ENCODE measurements around the gene GMPS. TPM values are rescaled to one million over a fixed set of nuclear protein-coding genes. Genes with fewer than 3 reads are reported as not detected.
A peak's percentile ranks its signal among the peaks of the same experiment; 100 is the strongest.
"Not testable (repeated sequence)": the region's sequence is repeated elsewhere in the genome, so short reads cannot be mapped to it uniquely, and the experiment has no call there.

GMPS gene
- total RNA-seq = 100 to 1,000 TPM; 126 to 147 TPM

DNA sequence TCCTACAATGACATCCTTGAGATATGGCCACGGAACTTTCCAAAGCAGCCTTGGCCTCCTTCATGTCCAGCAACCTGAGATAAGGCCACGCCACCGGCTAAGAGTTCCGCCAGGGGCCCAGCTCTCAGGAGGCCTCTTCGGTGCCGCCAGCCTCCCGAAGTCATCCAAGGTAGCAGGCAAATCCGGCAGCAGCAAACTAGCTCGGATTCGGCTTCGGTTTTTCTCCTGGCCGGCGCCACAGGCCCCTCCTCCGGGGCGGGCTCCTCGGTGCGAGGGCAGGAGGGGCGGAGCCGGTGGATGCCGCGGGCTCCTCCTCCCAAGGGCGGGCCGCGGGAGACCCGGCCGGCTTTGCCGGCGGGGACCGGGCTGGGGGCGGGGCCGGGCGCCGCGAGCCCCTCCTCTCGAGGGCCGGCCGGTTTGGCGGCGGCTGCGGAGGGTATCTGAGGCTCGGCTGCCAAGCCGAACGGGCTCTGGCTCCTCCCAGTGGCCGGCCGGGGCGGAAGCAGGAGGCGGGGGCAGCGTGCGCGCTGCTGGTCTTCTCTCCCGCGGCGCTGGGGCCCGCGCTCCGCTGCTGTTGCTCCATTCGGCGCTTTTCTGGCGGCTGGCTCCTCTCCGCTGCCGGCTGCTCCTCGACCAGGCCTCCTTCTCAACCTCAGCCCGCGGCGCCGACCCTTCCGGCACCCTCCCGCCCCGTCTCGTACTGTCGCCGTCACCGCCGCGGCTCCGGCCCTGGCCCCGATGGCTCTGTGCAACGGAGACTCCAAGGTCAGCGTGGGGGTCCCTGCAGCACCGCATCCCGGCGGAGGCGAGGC, at the start of gene GMPS:
TSS of gene GMPS (plus strand) at position 518 of the 812 bp plus-strand sequence. CDS start at position 739, 221 bp downstream.
- Mint-ChIP-seq H3K27ac (peak within 1 kb of the TSS; percentile 96), H3K4me3 (peak within 1 kb of the TSS; percentile 94 to 98), H3K9me3 (no peaks in the 10 kb centered on the region), H3K4me1 (ENCODE audit: low read depth) (peaks cover 31% of the 10 kb centered on the region), H3K27me3 (ENCODE audit: low read depth) (no peaks in the 10 kb centered on the region), H3K36me3 (ENCODE audit: insufficient read depth in 2 of 2) (peaks cover 3 to 5% of the 10 kb centered on the region in 2 donors)
- ATAC-seq (replicated peaks in 1 of 2) (peak; percentile 92 to 93), DNase-seq (peak; percentile 97 to 99)

DNA sequence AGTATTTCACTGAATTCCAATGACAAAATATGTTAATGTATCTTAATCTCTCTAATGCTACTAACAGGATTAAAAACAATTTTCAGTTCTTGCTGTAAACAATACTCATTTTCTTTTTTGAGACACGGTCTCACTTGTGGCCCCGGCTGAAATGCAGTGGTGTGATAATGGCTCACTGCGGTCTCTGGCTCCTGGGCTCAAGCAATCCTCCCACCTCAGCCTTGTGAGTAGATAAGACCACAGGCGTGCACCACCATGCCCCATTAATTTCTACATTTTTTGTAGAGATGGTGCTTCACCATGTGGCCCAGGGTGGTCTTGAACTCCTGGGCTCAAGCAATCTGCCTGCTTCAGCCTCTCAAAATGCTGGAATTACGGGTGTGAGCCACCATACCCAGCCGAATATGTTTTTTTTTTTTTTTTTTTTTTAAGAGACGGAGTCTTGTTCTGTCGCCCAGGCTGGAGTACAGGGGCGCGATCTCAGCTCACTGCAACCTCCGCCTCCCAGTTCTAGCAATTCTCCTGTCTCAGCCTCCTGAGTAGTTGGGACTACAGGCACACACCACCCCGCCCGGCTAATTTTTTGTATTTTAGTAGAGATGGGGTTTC, 41.9 kb upstream of the GMPS start:
- H3K27me3 Mint-ChIP-seq (ENCODE audit: low read depth); DNase-seq; H3K4me3 Mint-ChIP-seq; ATAC-seq (replicated peaks in 1 of 2); H3K36me3 Mint-ChIP-seq (ENCODE audit: insufficient read depth in 2 of 2); H3K9me3 Mint-ChIP-seq; H3K27ac Mint-ChIP-seq; H3K4me1 Mint-ChIP-seq (ENCODE audit: low read depth): not testable (repeated sequence)

DNA sequence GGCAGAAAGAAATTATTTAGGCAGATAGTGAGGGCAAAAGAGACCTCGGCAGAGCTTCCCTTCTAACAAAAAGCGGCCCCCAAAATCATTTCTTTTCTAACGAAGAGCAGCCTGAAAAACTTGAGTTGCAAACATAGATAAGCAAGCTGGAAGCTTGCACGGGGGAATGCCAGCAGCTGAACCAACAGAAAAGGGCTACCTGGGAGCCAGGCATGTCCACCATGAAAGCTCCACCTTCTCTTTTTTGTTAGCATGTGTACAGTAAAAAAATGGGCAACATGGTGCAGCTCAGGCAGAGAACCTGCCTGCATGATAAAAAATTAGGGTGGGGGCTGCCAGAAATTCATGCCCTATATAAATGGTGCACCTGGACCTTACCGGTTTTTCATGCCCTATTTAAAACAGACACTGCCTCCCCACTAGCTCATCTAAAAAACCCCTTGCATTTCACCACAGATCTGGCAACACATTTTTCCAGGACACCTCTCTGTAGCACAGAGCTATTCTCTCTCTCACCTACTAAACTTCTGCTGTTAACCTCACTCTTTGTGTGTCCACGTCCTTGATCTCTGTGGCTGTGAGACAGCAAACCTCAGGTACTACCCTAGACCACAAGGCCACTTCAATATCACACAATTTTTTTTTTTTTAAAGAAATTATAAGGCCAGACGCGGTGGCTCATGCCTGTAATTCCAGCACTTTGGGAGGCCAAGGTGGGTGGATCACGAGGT, 34.9 kb upstream of the GMPS start:
- no peak for DNase-seq
- H3K36me3 Mint-ChIP-seq (ENCODE audit: insufficient read depth in 2 of 2) = peaks cover 0 to 5% of the 10 kb centered on the region in 2 donors
- H3K4me1 Mint-ChIP-seq (ENCODE audit: low read depth) = no peaks in the 10 kb centered on the region
- no peak overlapping the region for H3K27ac Mint-ChIP-seq
- ATAC-seq (replicated peaks in 1 of 2) = no peak
- H3K27me3 Mint-ChIP-seq (ENCODE audit: low read depth) = no peaks in the 10 kb centered on the region
- H3K4me3 Mint-ChIP-seq = no peak overlapping the region
- H3K9me3 Mint-ChIP-seq = no peaks in the 10 kb centered on the region

DNA sequence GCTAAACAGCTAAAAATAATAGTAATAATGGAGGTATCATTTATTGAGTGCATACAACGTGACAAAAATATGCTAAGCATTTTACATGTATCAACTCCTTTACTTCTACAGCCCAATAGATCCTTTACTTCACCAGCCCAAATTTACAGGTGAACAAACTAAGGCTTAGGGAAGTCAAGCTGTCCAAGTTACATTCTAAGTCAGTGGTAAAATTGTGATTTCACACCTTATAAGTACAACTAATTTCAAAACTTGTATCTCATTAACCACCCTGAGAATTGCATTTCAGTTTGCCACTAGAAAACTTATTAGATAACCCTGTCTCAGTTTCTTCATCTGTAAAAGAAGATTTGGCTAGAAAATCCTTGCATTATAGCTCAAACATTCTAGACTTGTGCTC, 26.9 kb upstream of the GMPS start:
- H3K4me3 Mint-ChIP-seq = no peak overlapping the region

DNA sequence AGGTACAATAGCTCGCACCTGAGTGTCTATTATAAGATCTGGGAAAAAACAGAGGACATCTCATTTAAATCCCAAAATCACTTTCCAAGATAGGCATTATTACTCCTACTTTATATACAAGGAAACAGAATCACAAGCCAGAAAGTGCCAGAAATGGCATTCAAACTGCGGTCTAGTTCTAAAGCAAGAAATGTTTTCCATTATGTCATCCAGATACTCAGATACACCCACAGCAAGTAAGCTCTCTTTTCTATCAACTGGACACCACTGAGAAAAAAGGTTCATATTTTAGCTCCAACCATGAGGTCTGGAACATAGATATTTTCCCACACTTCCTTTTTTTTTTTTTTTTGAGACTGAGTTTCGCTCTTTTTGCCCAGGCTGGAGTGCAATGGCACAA, 24.3 kb upstream of the GMPS start:
- H3K36me3 Mint-ChIP-seq (ENCODE audit: insufficient read depth in 2 of 2) = peaks cover 2 to 6% of the 10 kb centered on the region in 2 donors
- ATAC-seq (replicated peaks in 1 of 2) (no peak), DNase-seq (no peak)
- H3K4me3 Mint-ChIP-seq = peak overlapping the region; percentile 31 to 61
- H3K27ac Mint-ChIP-seq = peak overlapping the region; percentile 33
- H3K4me1 Mint-ChIP-seq (ENCODE audit: low read depth) = peaks cover 46% of the 10 kb centered on the region
- no peaks in the 10 kb centered on the region for H3K9me3 Mint-ChIP-seq
- H3K27me3 Mint-ChIP-seq (ENCODE audit: low read depth) = no peaks in the 10 kb centered on the region

More for the DNA sequence above, 26.9 kb upstream of the GMPS start:
- H3K4me1 Mint-ChIP-seq (ENCODE audit: low read depth) = peaks cover 32% of the 10 kb centered on the region
- H3K36me3 Mint-ChIP-seq (ENCODE audit: insufficient read depth in 2 of 2) = peaks cover 2 to 6% of the 10 kb centered on the region in 2 donors
- DNase-seq (no peak), ATAC-seq (replicated peaks in 1 of 2) (no peak)
- no peaks in the 10 kb centered on the region for H3K9me3 Mint-ChIP-seq
- no peaks in the 10 kb centered on the region for H3K27me3 Mint-ChIP-seq (ENCODE audit: low read depth)
- no peak overlapping the region for H3K27ac Mint-ChIP-seq

DNA sequence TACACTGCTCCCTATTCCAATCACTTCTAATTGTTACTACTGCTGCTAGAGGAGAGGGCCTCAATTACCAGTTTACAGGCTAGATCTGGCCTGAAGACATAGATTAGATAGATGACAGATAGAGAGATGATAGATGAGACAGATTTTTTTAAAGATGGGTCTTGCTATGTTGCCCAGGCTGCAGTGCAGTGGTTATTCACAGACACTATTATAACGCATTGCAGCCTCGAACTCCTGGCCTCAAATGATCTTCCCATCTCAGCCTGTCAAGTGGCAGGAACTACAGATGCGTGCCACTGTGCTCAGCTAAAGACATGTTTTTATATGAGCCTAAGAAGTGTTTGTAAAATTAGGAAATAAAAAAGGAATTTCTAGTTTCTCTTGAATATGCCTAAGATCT, 22.5 kb upstream of the GMPS start:
- H3K36me3 Mint-ChIP-seq (ENCODE audit: insufficient read depth in 2 of 2) = peaks cover 7 to 16% of the 10 kb centered on the region in 2 donors

DNA sequence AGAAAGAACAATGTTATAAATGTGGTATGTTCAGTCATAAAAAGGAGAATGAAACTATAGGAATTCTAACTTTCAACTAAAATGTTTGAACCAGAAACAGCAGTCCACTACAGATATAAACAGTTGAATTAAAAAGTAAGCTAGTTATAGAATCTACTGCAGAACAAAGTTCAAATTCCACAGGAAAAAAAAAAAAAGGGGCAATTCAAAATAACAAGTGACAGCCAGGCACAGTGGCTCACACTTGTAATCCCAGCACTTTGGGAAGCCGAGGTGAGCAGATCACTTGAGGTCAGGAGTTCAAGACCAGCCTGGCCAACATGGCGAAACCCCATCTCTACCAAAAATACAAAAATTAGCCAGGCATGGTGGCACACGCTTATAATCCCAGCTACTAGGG, 21.0 kb upstream of the GMPS start:
- H3K4me1 Mint-ChIP-seq (ENCODE audit: low read depth) = peaks cover 65% of the 10 kb centered on the region
- ATAC-seq (replicated peaks in 1 of 2); H3K27ac Mint-ChIP-seq: not testable (repeated sequence)

More for the DNA sequence above, 22.5 kb upstream of the GMPS start:
- Mint-ChIP-seq H3K27me3 (ENCODE audit: low read depth) (no peaks in the 10 kb centered on the region), H3K4me3 (peak overlapping the region; percentile 50 to 51), H3K27ac (peak overlapping the region; percentile 3), H3K4me1 (ENCODE audit: low read depth) (peaks cover 62% of the 10 kb centered on the region), H3K9me3 (no peaks in the 10 kb centered on the region)
- ATAC-seq (replicated peaks in 1 of 2) = no peak
- DNase-seq = no peak

DNA sequence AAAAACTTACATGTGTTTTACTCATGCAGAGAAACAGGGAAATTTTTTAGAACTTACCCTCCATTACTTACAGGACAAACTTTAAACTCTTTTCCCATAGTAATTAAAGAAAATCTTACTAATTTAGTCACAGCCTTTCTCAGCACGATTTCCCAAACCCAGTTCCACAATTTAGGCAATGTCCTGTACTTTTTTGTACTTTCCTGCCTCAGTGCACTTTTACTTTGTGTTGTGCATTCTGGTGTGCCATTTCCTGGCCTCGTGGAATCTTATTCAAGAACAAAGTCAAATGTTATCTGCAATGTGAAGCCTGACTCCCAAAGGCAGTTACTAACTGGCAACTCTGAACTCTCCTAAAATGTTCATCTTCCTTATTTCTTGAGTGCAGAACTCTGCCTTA, 18.1 kb upstream of the GMPS start:
- Mint-ChIP-seq H3K9me3 (no peaks in the 10 kb centered on the region), H3K4me1 (ENCODE audit: low read depth) (peaks cover 49% of the 10 kb centered on the region), H3K27me3 (ENCODE audit: low read depth) (no peaks in the 10 kb centered on the region), H3K4me3 (peak overlapping the region; percentile 97 to 98), H3K36me3 (ENCODE audit: insufficient read depth in 2 of 2) (peaks cover 17 to 23% of the 10 kb centered on the region in 2 donors), H3K27ac (peak overlapping the region; percentile 99)
- no peak for DNase-seq
- no peak for ATAC-seq (replicated peaks in 1 of 2)

More for the DNA sequence above, 21.0 kb upstream of the GMPS start:
- peaks cover 13 to 20% of the 10 kb centered on the region in 2 donors for H3K36me3 Mint-ChIP-seq (ENCODE audit: insufficient read depth in 2 of 2)
- H3K9me3 Mint-ChIP-seq; H3K27me3 Mint-ChIP-seq (ENCODE audit: low read depth); DNase-seq: not testable (repeated sequence)
- H3K4me3 Mint-ChIP-seq = peak overlapping the region; percentile 58 to 80

DNA sequence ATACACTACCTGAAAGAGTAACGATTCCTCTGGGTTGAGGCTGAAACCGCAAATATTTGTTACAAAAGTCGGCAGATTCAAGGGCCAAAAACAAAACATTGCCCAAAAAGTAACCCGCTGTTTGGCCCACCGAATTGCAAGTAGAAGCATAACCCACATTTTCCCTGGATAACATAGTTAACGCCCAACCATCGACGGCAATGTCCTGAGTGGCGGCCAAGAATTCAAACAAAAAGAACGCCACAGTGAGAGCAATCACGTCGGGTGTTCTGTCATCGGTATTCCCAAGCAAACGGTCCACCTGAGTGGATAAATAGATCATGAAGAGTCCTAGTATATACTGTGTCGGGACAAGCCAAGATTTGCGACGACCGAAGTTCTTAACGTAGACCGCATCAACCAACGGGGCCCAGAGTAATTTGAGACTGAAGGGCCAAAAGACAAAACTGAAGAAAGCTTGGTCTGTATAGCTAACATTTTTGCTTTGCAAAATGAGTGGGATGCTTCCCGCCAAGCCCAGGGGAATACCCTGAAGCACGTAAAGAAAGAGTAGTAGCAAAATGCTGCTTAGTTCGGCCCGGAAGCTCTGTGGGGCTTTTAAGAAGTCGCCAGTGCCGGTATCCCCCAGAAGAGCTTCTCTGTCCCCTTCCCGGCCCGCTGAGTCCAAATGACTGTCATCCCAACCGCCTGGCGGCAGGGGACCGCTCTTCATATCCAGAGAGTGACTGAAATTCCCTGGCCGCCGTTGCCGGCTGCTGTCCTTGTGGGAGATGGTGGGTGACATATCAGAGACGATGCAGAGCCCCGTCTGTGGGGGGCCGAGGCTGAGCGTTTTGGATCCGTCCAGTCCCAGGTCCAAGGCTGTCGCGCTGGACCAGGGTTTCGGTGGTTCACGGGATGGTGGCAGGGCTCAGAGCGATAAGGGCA, 17.0 kb upstream of the GMPS start:
- peak; percentile 2 to 5 for ATAC-seq (replicated peaks in 1 of 2)
- Mint-ChIP-seq H3K36me3 (ENCODE audit: insufficient read depth in 2 of 2) (peaks cover 15 to 18% of the 10 kb centered on the region in 2 donors), H3K9me3 (no peaks in the 10 kb centered on the region), H3K27ac (peak overlapping the region; percentile 99), H3K4me3 (peak overlapping the region; percentile 97 to 98), H3K4me1 (ENCODE audit: low read depth) (peaks cover 40% of the 10 kb centered on the region), H3K27me3 (ENCODE audit: low read depth) (no peaks in the 10 kb centered on the region)
- peak; percentile 41 for DNase-seq

DNA sequence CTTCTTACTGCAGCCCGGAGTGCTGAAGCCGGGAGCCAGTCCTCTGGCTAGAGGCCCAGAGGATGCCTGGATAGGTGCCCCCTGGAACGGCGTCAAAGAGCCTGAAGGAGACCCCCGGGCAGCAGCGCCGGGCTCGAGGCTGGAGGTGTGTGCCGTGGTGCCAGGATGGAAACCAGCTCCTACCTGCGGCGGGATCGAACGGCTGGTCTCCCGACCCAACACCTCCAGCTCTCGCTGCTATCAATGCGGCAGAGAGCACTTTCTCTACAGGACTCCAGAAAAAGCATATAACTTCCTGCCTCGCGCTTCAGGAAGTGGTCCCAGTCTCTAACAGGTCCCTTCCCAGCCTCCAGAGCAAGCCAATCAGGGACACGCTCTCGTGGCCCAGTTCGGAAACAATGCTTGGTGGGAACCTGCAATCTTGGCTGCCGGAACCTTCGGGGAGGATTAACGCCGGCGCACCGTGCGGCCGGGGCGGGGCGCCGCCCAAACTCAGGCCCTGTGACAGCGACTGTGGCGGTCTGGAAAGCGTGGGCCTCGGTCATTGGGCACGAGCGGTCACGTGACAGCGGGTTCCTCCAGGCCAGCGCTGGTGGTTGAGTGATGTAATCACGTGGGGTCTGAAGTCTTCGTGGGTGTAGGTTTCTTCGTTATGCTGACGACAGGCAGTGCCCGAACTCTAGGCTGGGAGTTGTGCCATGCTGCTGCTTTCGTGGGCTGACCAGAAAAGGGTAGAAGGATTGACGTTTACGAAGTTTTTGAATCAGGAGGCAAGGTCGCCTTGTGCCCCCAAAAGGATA, 16.1 kb upstream of the GMPS start, which contains the start of gene SLC33A1:
TSS of gene SLC33A1 (minus strand) at position 287 of the 800 bp plus-strand sequence. CDS start 430 bp downstream, outside the sequence.
- H3K9me3 Mint-ChIP-seq = no peaks in the 10 kb centered on the region
- H3K4me1 Mint-ChIP-seq (ENCODE audit: low read depth) = peaks cover 38% of the 10 kb centered on the region
- H3K27ac Mint-ChIP-seq = peak within 1 kb of the TSS; percentile 99
- ATAC-seq (replicated peaks in 1 of 2) (peak; percentile 92 to 94), DNase-seq (peak; percentile 98 to 99)
- H3K27me3 Mint-ChIP-seq (ENCODE audit: low read depth) = no peaks in the 10 kb centered on the region
- H3K4me3 Mint-ChIP-seq = peak within 1 kb of the TSS; percentile 97 to 98
- peaks cover 15 to 18% of the 10 kb centered on the region in 2 donors for H3K36me3 Mint-ChIP-seq (ENCODE audit: insufficient read depth in 2 of 2)

DNA sequence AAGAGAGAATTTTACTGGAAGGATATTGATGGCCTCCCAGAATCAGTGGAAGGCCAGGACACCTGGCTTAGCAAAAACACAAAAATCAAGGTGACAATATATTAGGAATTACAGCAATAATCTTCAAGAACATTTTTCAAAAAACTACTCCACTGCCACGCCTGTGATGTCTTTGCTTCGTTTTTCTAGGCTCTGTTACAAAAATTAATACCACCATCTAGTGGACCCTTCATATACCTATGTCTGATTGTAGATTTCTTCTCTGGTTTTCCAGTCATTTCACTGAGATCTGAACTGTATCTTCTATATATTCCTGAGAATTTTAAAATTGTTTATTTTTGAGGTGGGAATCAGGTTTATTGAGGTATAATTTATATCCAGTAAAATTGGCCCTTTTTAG, 10.6 kb upstream of the GMPS start:
- Mint-ChIP-seq H3K27me3 (ENCODE audit: low read depth) (no peaks in the 10 kb centered on the region), H3K27ac (no peak overlapping the region), H3K9me3 (peaks cover 0 to 3% of the 10 kb centered on the region in 2 donors), H3K4me3 (no peak overlapping the region), H3K36me3 (ENCODE audit: insufficient read depth in 2 of 2) (peaks cover under 1% of the 10 kb centered on the region in 2 donors), H3K4me1 (ENCODE audit: low read depth) (peaks cover 27% of the 10 kb centered on the region)
- no peak for DNase-seq
- ATAC-seq (replicated peaks in 1 of 2) = no peak
